ENCODE data around the gene S100A5. TPM values are rescaled to one million over a fixed set of nuclear protein-coding genes. Genes with fewer than 3 reads are reported as not detected.
A peak's percentile ranks its signal among the peaks of the same experiment; 100 is the strongest.

The S100A5 gene
- total and polyA plus RNA-seq, 5 donors from 2014 or later: 1.2 to 3.0 (median 1.8) TPM

DNA sequence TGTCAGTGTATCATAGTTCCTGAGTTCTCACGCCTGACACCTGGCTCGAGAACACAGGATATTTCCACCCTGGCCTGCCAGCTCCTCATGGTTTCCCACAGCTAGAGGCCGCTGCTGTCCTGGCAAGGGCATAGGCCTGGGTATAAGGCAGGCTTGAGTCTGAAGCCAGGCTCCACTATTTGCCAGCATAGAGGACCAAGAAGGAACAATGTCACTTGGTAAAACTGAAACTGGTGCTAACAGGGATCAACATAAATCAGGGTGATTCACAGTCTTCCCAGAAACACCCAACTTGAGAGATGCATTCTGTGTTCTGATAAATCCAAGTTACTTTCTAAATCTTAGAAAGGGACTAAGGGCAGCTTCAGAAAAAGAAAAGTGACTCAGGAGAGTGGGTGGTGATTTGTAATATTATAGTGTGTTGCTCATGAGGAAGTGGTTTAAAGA, 31.9 kb upstream of the S100A5 start:
- Mint-ChIP-seq H3K27me3 (peaks cover 25% of the 10 kb centered on the region), H3K27ac (no peak overlapping the region), H3K9me3 (no peaks in the 10 kb centered on the region), H3K4me1 (peaks cover 0 to 27% (median 16%) of the 10 kb centered on the region in 4 donors), H3K4me3 (no peak overlapping the region), H3K36me3 (no peaks in the 10 kb centered on the region)
- no peak overlapping the region for H3K27ac ChIP-seq (ENCODE audit: insufficient read depth, low read length, poor library complexity, severe bottlenecking)
- DNase-seq (peak in 2 of 3 donors; percentile 39 to 70), ATAC-seq (ENCODE audit: low read depth in 2 of 2) (peak; percentile 57 to 79)
- H3K36me3 ChIP-seq (ENCODE audit: control insufficient read depth, insufficient read depth, low read length): no peaks in the 10 kb centered on the region
- peaks cover 6% of the 10 kb centered on the region for H3K27me3 ChIP-seq (ENCODE audit: control insufficient read depth, insufficient read depth, low read length)
- peaks cover 13% of the 10 kb centered on the region for H3K4me1 ChIP-seq (ENCODE audit: control insufficient read depth, insufficient read depth, low read length, poor library complexity, severe bottlenecking)
- no peak overlapping the region for H3K4me3 ChIP-seq (ENCODE audit: low read depth, low read length)
- no peaks in the 10 kb centered on the region for H3K9me3 ChIP-seq (ENCODE audit: control insufficient read depth in 2 of 2, low read length in 2 of 2)

DNA sequence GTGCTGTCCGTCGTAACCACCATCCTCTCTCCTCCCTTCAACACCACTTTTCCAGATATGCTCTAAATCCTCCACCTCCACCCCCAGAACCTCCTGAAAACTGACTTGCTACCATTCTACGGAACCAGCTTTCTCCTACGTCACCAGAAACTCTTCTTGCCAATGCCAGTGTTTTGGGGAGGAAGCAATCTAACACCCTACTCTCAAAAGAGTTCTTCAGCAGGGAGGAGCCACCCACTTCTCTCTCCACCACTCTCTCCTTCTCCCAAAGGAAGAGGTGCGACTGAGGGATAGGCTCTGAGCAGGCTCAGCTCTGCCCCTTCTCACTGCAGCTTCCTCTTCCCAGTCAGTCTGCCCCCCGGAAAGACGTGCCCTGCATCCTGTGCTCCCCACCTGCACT, 31.0 kb upstream of the S100A5 start:
- Histone ChIP-seq H3K4me3 (ENCODE audit: low read depth, low read length) (no peak overlapping the region), H3K36me3 (ENCODE audit: control insufficient read depth, insufficient read depth, low read length) (no peaks in the 10 kb centered on the region), H3K4me1 (ENCODE audit: control insufficient read depth, insufficient read depth, low read length, poor library complexity, severe bottlenecking) (peaks cover 21% of the 10 kb centered on the region), H3K27me3 (ENCODE audit: control insufficient read depth, insufficient read depth, low read length) (peaks cover 2% of the 10 kb centered on the region), H3K27ac (ENCODE audit: insufficient read depth, low read length, poor library complexity, severe bottlenecking) (no peak overlapping the region), H3K9me3 (ENCODE audit: control insufficient read depth in 2 of 2, low read length in 2 of 2) (no peaks in the 10 kb centered on the region)
- no peaks in the 10 kb centered on the region for H3K36me3 Mint-ChIP-seq
- no peak overlapping the region for H3K4me3 Mint-ChIP-seq
- peaks cover 0 to 34% (median 21%) of the 10 kb centered on the region in 4 donors for H3K4me1 Mint-ChIP-seq
- ATAC-seq (ENCODE audit: low read depth in 2 of 2) (no peak), DNase-seq (no peak)
- H3K9me3 Mint-ChIP-seq: no peaks in the 10 kb centered on the region
- peak overlapping the region in 1 of 3 donors; percentile 4 for H3K27ac Mint-ChIP-seq
- H3K27me3 Mint-ChIP-seq: peaks cover 18% of the 10 kb centered on the region

DNA sequence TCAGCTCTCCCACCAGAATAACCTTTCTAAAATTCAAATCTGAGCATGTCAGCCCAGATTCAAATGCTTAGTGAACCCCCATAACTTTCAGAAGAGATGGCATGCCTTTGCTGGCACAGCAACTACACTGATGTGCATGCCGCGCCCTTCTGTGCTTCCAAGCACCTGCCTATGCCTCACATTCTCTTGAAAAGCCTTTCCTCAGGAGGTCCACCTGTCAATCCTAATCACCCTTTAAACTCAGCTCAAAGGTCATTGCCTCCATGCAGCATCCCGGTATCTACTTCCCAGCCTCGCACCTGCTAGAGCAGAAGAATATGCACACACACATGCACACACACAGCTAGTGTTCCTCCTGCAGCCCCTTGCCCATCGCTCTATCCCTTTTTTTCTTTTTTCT, 30.1 kb upstream of the S100A5 start:
- H3K27ac Mint-ChIP-seq: peak overlapping the region in 1 of 3 donors; percentile 62
- no peaks in the 10 kb centered on the region for H3K9me3 Mint-ChIP-seq
- Histone ChIP-seq H3K36me3 (ENCODE audit: control insufficient read depth, insufficient read depth, low read length) (no peaks in the 10 kb centered on the region), H3K27me3 (ENCODE audit: control insufficient read depth, insufficient read depth, low read length) (peaks cover under 1% of the 10 kb centered on the region), H3K4me3 (ENCODE audit: low read depth, low read length) (no peak overlapping the region), H3K9me3 (ENCODE audit: control insufficient read depth in 2 of 2, low read length in 2 of 2) (no peaks in the 10 kb centered on the region), H3K27ac (ENCODE audit: insufficient read depth, low read length, poor library complexity, severe bottlenecking) (no peak overlapping the region), H3K4me1 (ENCODE audit: control insufficient read depth, insufficient read depth, low read length, poor library complexity, severe bottlenecking) (peaks cover 30% of the 10 kb centered on the region)
- ATAC-seq (ENCODE audit: low read depth in 2 of 2): no peak
- H3K36me3 Mint-ChIP-seq: no peaks in the 10 kb centered on the region
- H3K27me3 Mint-ChIP-seq: peaks cover 10% of the 10 kb centered on the region
- H3K4me1 Mint-ChIP-seq: peaks cover 0 to 42% (median 28%) of the 10 kb centered on the region in 4 donors
- no peak overlapping the region for H3K4me3 Mint-ChIP-seq
- no peak for DNase-seq

DNA sequence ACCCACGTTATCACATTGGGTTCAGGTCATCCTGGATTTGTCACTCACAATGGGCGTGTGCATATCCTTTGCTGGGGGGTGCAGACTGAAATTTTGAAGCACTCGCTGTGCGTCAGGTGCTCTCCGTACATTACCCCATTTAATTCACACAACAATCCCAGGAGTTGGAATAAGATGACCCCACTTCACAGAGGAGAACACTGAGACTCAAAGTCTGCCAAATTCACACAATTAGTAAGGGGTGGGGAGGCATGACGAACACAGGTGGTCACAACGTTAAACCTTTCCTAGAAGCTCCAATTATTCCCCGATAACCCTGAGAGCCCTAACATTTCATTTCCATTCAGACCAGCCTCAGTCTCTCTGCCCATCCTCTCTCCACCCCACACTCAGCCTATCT, 28.7 kb upstream of the S100A5 start:
- peaks cover 10% of the 10 kb centered on the region for H3K27me3 Mint-ChIP-seq
- H3K4me3 Mint-ChIP-seq: no peak overlapping the region
- no peaks in the 10 kb centered on the region for H3K9me3 Mint-ChIP-seq
- Histone ChIP-seq H3K36me3 (ENCODE audit: control insufficient read depth, insufficient read depth, low read length) (no peaks in the 10 kb centered on the region), H3K4me1 (ENCODE audit: control insufficient read depth, insufficient read depth, low read length, poor library complexity, severe bottlenecking) (peaks cover 36% of the 10 kb centered on the region), H3K4me3 (ENCODE audit: low read depth, low read length) (no peak overlapping the region), H3K9me3 (ENCODE audit: control insufficient read depth in 2 of 2, low read length in 2 of 2) (no peaks in the 10 kb centered on the region), H3K27ac (ENCODE audit: insufficient read depth, low read length, poor library complexity, severe bottlenecking) (no peak overlapping the region), H3K27me3 (ENCODE audit: control insufficient read depth, insufficient read depth, low read length) (no peaks in the 10 kb centered on the region)
- H3K4me1 Mint-ChIP-seq: peaks cover 0 to 50% (median 31%) of the 10 kb centered on the region in 4 donors
- H3K36me3 Mint-ChIP-seq: no peaks in the 10 kb centered on the region
- peak overlapping the region in 1 of 3 donors; percentile 36 for H3K27ac Mint-ChIP-seq
- DNase-seq (no peak), ATAC-seq (ENCODE audit: low read depth in 2 of 2) (no peak)

GRCh38 chr1:153568367-153569099, 27.8 kb upstream of the S100A5 start:
- ATAC-seq (ENCODE audit: low read depth in 2 of 2) (peak; percentile 15 to 23), DNase-seq (peak; percentile 72 to 83 (median 77))
- Histone ChIP-seq H3K4me1 (ENCODE audit: control insufficient read depth, insufficient read depth, low read length, poor library complexity, severe bottlenecking) (peaks cover 36% of the 10 kb centered on the region), H3K36me3 (ENCODE audit: control insufficient read depth, insufficient read depth, low read length) (no peaks in the 10 kb centered on the region), H3K27ac (ENCODE audit: insufficient read depth, low read length, poor library complexity, severe bottlenecking) (no peak overlapping the region), H3K4me3 (ENCODE audit: low read depth, low read length) (peak overlapping the region; percentile 44), H3K9me3 (ENCODE audit: control insufficient read depth in 2 of 2, low read length in 2 of 2) (no peaks in the 10 kb centered on the region), H3K27me3 (ENCODE audit: control insufficient read depth, insufficient read depth, low read length) (no peaks in the 10 kb centered on the region)
- H3K27me3 Mint-ChIP-seq: peaks cover 10% of the 10 kb centered on the region
- peak overlapping the region; percentile 15 to 95 (median 84) for H3K27ac Mint-ChIP-seq
- peak overlapping the region; percentile 8 to 89 (median 60) for H3K4me3 Mint-ChIP-seq
- no peaks in the 10 kb centered on the region for H3K9me3 Mint-ChIP-seq
- H3K36me3 Mint-ChIP-seq: no peaks in the 10 kb centered on the region
- H3K4me1 Mint-ChIP-seq: peaks cover 0 to 50% (median 32%) of the 10 kb centered on the region in 4 donors

- Mint-ChIP-seq H3K4me1 (peaks cover 0 to 45% (median 31%) of the 10 kb centered on the region in 4 donors), H3K27me3 (peaks cover 10% of the 10 kb centered on the region), H3K9me3 (no peaks in the 10 kb centered on the region), H3K4me3 (peak overlapping the region in 3 of 4 donors; percentile 36 to 89 (median 43)), H3K27ac (peak overlapping the region in 2 of 3 donors; percentile 67 to 95), H3K36me3 (no peaks in the 10 kb centered on the region)
- no peaks in the 10 kb centered on the region for H3K9me3 ChIP-seq (ENCODE audit: control insufficient read depth in 2 of 2, low read length in 2 of 2)
- no peak overlapping the region for H3K4me3 ChIP-seq (ENCODE audit: low read depth, low read length)
- H3K27me3 ChIP-seq (ENCODE audit: control insufficient read depth, insufficient read depth, low read length): no peaks in the 10 kb centered on the region
- no peaks in the 10 kb centered on the region for H3K36me3 ChIP-seq (ENCODE audit: control insufficient read depth, insufficient read depth, low read length)
- ATAC-seq (ENCODE audit: low read depth in 2 of 2) (no peak), DNase-seq (peak in 1 of 3 donors; percentile 36)
- H3K27ac ChIP-seq (ENCODE audit: insufficient read depth, low read length, poor library complexity, severe bottlenecking): no peak overlapping the region
- H3K4me1 ChIP-seq (ENCODE audit: control insufficient read depth, insufficient read depth, low read length, poor library complexity, severe bottlenecking): peaks cover 36% of the 10 kb centered on the region
Observed at GRCh38 chr1:153567621-153568366, 27.1 kb upstream of the S100A5 start.

DNA sequence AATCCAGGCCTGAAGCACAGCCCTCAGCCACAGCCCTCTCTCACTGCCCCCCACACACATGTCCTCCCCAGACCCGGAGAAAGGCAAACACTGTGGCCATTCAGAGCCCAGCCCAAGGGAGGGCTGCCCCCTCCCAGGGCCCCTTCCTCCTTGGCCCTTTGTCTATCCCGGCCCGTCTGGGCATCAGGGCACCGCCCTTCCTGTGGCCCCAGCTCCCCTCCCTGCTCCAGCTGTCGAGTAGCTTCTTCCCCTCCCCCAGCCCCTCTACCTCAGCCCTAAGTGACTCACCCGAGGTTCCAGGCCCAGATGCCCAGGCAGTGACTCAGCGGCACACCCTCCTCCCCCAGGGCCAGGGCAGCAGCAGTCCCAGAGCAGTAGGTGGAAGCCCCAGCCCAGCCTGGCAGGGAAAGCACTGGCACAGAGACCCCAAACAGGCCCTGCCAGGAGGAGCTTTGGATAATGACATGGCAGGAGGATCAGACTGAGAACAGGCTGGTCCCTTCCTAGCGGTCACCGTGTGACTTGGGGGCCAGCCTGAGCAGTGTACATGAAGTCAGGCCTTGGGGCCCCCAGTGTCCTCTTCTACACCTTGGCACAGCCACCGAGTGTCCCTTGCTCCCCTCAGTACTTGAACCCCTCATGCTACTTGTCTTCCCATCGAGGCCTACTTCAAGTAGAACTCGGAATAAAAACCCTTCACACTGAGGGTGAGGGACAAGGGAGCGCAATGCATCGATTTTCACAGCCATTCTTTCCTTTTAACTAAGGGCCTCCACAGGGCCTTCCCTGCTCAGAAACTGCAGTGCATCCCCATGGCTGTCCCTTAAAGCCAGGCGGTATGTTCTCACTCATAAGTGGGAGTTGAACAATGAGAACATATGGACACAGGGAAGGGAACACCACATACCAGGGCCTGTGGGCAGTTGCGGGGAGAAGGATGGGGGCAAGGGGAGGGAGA, 26.0 kb upstream of the S100A5 start:
- peak overlapping the region; percentile 71 to 95 (median 88) for H3K27ac Mint-ChIP-seq
- H3K36me3 ChIP-seq (ENCODE audit: control insufficient read depth, insufficient read depth, low read length): no peaks in the 10 kb centered on the region
- H3K27ac ChIP-seq (ENCODE audit: insufficient read depth, low read length, poor library complexity, severe bottlenecking): peak overlapping the region; percentile 60
- no peak overlapping the region for H3K4me3 ChIP-seq (ENCODE audit: low read depth, low read length)
- H3K27me3 Mint-ChIP-seq: peaks cover 5% of the 10 kb centered on the region
- no peaks in the 10 kb centered on the region for H3K27me3 ChIP-seq (ENCODE audit: control insufficient read depth, insufficient read depth, low read length)
- H3K4me3 Mint-ChIP-seq: peak overlapping the region in 3 of 4 donors; percentile 13 to 58 (median 41)
- no peaks in the 10 kb centered on the region for H3K36me3 Mint-ChIP-seq
- no peaks in the 10 kb centered on the region for H3K9me3 ChIP-seq (ENCODE audit: control insufficient read depth in 2 of 2, low read length in 2 of 2)
- ATAC-seq (ENCODE audit: low read depth in 2 of 2) (peak; percentile 94 to 96), DNase-seq (peak; percentile 32 to 93 (median 68))
- peaks cover 0 to 40% (median 30%) of the 10 kb centered on the region in 4 donors for H3K4me1 Mint-ChIP-seq
- H3K4me1 ChIP-seq (ENCODE audit: control insufficient read depth, insufficient read depth, low read length, poor library complexity, severe bottlenecking): peaks cover 36% of the 10 kb centered on the region
- no peaks in the 10 kb centered on the region for H3K9me3 Mint-ChIP-seq
